ENCODE measurements around the gene ZNF598.

The ZNF598 gene

DNA sequence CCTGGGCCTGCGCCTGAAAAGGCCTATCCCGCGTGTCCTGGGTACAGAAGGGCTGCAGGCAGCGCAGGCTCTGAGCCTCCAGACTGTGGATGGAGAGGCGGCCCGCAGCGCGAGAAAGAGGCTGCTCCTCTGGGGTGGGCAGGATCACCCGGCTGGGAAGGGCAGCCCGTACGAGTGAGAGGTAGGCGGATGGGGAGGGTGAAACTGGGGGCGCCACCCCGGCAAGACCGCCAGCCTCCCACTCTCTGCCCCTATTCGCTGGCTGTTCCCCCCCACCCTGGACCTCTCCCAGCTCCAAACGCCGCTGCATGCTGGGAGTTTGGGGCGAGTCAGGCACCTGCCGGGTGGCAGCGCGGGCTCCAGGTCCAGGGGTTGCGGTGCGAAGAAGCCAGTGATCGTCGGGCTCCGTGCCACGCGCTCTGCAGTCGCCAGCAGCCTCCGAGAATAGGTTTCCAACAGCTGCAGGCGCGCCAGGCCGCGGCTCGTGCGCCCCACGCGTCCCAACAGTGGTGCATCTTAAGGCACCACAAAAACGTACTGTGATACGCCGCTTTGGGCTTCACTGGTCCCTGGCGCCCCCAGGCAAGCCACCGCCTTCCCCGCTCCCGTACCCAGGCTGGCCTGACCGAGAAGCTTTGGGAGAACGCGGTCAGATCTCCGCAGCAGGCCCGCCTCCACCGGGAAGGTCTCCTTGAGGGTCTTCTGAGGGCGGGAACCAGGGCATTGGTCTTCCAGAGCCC is 29.4 kb downstream of the ZNF598 start:
- no peak for DNase-seq

DNA sequence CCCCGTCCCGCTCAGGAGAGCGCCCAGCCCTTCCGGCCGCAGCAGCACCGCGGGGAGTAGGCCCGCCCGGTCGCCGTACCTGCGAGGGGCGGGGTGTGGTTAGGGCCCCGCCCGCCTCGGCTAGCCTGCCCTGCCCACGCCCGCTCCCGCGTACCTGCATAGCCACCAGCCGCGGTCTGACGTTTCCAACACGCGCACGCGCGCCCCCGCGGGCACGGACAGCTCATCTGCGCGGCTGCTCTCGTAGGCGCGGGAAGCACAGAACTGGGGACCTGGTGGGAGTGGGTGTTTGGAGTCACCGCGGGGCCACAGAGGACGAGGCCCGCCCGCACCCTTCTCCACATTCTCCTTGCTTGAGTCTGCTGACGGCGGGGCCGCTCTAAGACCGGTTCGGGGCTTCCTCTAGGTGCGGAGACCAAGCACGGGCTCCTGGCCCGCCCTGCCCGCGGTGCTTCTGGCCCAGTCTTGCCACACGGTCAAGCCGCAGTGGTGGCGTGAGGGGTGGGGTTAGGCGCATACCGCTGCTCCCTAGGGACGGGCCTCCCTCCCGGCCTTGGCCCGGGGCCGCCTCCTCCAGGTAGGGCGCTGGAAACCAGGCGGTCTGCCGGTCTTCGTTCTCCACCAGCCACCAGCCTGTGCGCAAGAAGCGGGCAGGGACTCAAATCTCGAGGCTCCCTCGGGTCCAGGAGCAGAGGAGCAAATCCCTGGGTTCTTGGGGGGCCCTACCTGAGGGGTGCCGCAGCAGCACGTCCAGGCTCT is 30.2 kb downstream of the ZNF598 start:
- TF ChIP-seq GATA1 (IDR thresholded peaks at IDR 0.05; ENCODE audit: low read depth, low read length) (no peak), POLR2A (IDR thresholded peaks at IDR 0.05; ENCODE audit: low read length) (no peak)
- no peak for DNase-seq

More for the DNA sequence above, 29.4 kb downstream of the ZNF598 start:
- TF ChIP-seq GATA1 (IDR thresholded peaks at IDR 0.05; ENCODE audit: low read depth, low read length): no peak
- no peak for TF ChIP-seq POLR2A (IDR thresholded peaks at IDR 0.05; ENCODE audit: low read length)

DNA sequence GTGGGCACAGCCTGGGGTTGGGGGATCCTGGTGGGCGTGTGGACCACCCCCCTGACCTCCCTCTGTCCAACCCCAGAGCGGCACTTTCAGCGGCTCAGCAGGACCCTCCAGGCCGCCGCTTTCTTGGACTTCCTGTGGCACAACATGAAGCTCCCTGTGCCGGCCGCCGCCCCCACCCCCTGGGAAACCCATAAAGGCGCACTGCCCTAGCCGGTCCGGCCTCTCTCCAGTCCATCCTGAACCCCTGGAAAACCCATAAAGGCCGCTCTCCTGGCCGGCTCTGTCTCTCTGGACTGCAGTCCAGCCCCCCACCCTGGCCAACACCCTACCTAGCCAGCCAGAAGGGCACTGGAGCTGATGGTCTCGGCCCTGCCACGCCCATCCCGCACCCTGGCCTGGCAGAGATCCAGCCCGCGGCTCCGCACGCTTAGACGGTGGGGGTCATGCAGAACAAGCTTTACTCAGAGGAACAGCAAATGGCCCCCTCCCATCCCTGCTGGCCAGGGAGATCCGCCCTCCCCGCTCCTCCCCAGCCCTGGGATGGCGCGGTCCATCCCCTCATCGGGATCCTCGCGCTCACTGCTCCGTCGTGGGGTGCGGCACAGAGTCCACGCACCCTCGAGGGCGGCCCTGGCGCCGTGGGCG is 31.0 kb downstream of the ZNF598 start:
- DNase-seq: no peak
- TF ChIP-seq POLR2A (IDR thresholded peaks at IDR 0.05; ENCODE audit: low read length) (no peak), GATA1 (IDR thresholded peaks at IDR 0.05; ENCODE audit: low read depth, low read length) (no peak)

DNA sequence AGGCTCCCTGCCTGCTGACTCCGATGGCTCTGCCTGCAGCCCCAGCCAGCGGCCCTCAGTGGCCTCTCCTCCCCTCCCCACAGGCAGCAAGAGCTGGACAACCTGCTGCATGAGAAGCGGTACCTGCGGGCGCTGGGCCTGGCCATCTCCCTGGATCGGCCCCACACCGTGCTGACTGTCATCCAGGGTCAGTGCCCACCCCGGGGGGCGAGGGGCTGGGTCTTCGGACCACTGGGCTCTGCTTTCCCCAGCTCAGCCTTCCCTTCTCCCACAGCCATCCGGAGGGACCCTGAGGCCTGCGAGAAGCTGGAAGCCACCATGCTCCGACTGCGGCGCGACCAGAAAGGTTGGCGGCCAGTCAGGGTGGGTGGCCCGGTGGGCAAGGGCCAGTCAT is 31.7 kb downstream of the ZNF598 start:
- TF ChIP-seq POLR2A (IDR thresholded peaks at IDR 0.05; ENCODE audit: low read length): no peak
- TF ChIP-seq GATA1 (IDR thresholded peaks at IDR 0.05; ENCODE audit: low read depth, low read length): no peak
- DNase-seq: no peak

DNA sequence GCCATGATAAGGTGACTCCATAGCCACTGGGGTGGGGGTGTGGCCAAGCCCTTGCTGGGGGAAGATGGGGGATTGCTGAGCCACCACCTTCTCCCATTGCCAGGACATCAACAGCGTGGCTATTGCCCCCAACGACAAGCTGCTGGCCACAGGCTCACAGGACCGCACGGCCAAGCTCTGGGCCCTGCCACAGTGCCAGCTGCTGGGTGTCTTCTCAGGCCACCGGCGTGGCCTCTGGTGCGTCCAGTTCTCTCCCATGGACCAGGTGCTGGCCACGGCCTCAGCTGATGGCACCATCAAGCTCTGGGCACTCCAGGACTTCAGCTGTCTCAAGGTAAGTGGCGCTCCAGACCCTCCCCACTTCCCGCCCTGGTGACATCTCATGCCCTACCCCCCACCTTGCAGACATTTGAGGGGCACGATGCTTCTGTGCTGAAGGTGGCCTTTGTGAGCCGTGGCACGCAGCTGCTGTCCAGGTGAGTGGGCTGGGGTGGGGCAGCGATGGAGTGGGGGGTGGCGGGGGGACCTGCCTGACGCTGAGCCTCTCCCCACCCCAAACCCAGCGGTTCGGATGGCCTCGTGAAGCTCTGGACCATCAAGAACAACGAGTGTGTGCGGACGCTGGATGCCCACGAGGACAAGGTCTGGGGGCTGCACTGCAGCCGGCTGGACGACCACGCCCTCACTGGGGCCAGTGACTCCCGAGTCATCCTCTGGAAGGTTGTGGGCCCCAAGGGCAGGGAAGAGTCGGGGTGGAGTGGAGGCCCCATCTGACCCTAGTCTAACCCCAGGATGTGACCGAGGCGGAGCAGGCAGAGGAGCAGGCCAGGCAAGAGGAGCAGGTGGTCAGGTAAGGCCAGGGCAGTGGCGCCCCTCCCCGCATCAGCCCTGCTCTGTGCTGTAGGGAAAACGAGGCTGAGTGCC is 32.4 kb downstream of the ZNF598 start:
- TF ChIP-seq GATA1 (IDR thresholded peaks at IDR 0.05; ENCODE audit: low read depth, low read length) (no peak), POLR2A (IDR thresholded peaks at IDR 0.05; ENCODE audit: low read length) (no peak)
- no peak for DNase-seq

DNA sequence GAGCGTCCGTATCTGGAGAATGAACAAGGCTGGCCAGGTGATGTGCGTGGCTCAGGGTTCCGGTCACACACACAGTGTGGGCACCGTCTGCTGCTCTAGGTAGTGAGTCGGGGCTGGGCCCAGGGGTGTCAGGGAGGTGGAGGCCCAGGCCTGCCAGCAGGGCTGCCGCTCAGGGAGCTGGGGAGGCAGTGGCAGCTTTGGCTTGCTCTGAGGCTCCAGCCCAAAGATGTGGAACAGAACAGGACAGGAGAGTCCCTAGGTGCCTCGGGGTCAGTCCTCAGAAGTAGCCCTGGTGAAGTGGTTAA is 33.5 kb downstream of the ZNF598 start:
- TF ChIP-seq GATA1 (IDR thresholded peaks at IDR 0.05; ENCODE audit: low read depth, low read length): no peak
- no peak for TF ChIP-seq POLR2A (IDR thresholded peaks at IDR 0.05; ENCODE audit: low read length)
- no peak for DNase-seq

DNA sequence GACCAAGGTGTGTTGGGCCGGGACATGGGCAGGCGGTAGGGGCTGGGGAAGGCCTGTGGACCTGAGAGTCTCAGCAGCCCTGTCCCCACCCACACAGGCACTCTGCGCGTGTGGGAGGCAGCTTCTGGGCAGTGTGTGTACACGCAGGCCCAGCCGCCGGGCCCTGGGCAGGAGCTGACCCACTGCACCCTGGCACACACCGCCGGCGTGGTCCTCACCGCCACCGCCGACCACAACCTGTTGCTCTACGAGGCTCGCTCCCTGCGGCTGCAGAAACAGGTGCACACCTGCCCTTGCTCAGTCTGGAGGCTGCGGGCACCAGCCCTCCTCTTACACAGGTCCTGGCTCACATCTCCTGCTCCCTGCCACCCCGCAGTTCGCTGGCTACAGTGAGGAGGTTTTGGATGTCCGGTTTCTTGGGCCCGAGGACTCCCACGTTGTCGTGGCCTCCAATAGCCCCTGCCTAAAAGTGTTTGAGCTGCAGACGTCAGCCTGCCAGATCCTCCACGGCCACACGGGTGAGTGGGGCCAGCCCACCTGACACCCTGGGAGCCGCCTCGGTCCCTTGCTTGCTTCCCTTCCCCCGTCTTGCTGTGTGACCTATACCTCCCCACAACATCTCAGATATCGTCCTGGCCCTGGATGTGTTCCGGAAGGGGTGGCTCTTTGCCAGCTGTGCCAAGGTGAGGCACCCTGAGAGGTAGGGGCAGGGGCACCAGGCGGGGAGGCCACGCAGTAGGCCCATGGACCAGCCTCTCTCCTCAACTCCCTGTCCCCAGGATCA is 34.0 kb downstream of the ZNF598 start:
- no peak for TF ChIP-seq GATA1 (IDR thresholded peaks at IDR 0.05; ENCODE audit: low read depth, low read length)
- TF ChIP-seq POLR2A (IDR thresholded peaks at IDR 0.05; ENCODE audit: low read length): no peak
- no peak for DNase-seq

DNA sequence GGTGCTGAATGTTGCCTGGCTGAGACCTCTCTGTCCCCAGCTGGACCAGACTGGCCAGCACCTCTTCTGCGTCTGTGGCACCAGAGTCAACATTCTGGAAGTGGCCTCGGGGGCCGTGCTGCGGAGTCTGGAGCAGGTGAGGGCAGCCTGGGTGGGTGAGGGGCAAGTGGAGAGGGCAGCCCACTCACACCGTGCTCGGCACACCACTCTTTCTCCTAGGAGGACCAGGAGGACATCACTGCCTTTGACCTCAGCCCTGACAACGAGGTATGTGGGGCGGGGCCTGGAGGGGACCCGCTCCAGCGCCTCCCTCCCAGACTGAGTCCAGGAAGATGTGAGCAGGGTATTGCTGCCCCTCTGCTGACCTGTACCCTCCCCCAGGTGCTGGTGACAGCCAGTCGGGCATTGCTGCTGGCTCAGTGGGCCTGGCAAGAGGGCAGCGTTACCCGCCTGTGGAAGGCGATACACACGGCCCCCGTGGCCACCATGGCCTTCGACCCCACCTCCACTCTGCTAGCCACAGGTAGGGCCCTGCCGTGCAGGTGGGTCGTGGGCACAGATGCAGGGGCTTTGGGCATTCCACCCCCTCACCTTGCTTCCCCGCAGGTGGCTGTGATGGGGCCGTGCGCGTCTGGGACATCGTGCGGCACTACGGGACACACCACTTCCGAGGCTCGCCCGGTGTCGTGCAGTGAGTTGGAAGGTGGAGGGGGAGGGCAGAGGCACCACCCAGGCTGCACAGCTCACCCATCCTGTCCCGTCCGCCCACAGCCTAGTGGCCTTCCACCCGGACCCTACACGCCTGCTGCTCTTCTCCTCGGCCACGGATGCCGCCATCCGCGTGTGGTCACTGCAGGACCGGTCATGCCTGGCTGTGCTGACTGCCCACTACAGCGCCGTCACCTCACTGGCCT is 35.2 kb downstream of the ZNF598 start:
- DNase-seq: no peak
- TF ChIP-seq GATA1 (IDR thresholded peaks at IDR 0.05; ENCODE audit: low read depth, low read length) (no peak), POLR2A (IDR thresholded peaks at IDR 0.05; ENCODE audit: low read length) (no peak)

DNA sequence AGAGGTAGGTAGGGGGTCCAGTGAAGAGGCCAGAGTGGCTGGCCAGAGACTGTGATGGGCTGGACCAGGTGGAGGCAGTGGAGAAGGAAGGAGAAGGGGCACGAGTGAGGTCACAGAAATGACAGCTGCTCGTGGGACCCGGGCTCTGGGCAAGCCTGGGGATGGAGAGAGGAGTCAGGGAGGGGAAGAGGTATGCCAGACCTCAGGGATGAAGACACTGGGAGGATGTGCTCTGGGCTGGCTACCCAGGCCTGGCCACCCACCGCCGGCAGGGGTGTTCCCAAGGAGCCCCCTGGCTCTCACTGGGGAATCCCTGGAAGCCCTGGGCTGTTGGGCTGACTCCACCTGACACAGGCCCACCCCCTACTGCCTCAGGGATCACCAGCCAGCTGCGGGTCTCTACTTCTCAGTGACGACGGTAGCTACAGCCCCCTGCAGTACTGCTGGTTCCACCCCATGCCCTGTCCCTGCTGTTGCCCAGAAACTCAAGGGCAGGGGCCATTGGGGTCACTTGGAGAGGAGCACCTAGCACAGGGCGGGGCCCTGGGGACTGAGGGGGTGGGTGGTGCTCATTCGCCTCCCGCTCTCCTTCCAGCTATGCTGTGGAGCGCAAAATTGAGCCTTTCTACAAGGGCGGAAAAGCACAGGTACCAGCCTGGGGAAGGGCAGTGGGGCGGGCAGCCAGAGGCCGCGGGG is 36.0 kb downstream of the ZNF598 start:
- TF ChIP-seq GATA1 (IDR thresholded peaks at IDR 0.05; ENCODE audit: low read depth, low read length): no peak
- no peak for TF ChIP-seq POLR2A (IDR thresholded peaks at IDR 0.05; ENCODE audit: low read length)
- no peak for DNase-seq

DNA sequence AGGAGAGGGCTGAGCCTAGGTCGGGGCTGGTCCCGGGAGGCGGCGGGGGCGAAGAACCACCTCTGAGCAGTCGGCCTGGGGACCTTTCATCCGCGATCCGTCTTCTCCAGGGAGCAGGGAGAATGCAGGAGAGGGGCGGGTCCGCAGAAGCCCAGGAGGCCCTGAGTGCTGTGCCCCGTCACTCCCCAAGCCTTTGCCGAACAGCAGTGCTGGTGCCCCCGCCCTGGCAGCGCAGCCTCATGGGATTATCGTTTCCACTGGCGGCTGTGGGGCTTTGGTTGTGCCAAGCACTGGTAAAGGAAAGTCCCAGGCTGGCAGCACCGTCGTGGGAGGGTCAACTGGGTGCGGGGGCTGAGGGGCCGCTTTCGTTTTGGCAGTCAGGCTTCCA is 37.1 kb downstream of the ZNF598 start:
- peak; percentile 68 to 75 for DNase-seq
- TF ChIP-seq GATA1 (IDR thresholded peaks at IDR 0.05; ENCODE audit: low read depth, low read length) (no peak), POLR2A (IDR thresholded peaks at IDR 0.05; ENCODE audit: low read length) (no peak)

DNA sequence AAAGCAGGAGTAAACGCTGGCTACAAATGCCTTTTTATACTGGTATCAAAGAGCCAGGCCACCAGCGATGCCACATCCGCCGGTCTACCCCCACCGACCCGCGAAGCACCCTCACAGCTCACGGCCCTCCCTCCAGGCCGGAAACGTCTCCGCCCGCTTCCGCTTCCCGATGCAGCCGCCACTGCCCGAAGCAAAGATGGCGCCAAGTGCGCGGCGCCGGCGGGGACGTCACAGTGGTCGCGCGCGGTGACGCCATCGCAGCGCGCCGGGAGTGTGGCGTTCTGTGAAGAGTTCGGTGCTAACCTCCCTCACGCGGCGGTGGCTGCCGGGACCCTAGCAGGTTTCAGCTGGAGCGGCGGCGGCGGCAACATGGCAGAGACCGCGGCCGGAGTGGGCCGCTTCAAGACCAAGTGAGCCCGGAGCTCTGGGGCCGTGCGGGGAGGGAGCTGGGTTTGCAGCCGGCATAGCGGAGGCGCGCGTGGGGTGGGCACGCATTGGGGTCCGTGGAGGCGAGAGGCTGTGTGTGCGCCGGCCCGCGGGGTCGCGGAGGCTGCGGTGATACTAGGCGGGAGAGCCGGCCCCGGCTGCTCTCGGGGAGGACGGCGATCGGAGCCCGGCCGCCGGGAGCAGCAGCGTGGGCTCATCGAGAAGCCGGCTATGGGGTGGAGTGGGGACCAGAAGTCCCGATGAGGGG is 37.7 kb downstream of the ZNF598 start, which contains the start of gene TBL3:
Gene TBL3, plus strand, starts transcription at position 258 of the 694 bp plus-strand sequence. Its CDS starts 112 bp downstream, at position 370.
- TF ChIP-seq POLR2A (IDR thresholded peaks at IDR 0.05; ENCODE audit: low read length): peak; percentile 97
- no peak for TF ChIP-seq GATA1 (IDR thresholded peaks at IDR 0.05; ENCODE audit: low read depth, low read length)
- peak; percentile 97 to 98 for DNase-seq

All from erythroblast (primary cell).